Esophagus muscularis mucosa (tissue), 4 donors: ENCODE data around the gene ATOH1.

ENCODE experiments used
- CTCF ChIP-seq, 3 experiments: fragments of 200-600 bp in 2 of 3; fragments of 450-650 bp in 1 of 3; sonication (generic) in 2 of 3; IDR thresholded peaks; one replicate each; pipeline ENCODE4 v1.5.1; 2017 to 2019; ENCODE audit warnings: antibody characterized with exemption in 3 of 3, mild to moderate bottlenecking in 2 of 3, moderate library complexity in 1 of 3
- EP300 ChIP-seq: sonication (generic); formaldehyde crosslinking; IDR thresholded peaks from one replicate; pipeline ENCODE4 v1.6.1; 2017; ENCODE audit warnings: antibody characterized with exemption
- POLR2A ChIP-seq: fragments of 450-650 bp; IDR thresholded peaks from one replicate; pipeline ENCODE4 v1.6.1; 2017; ENCODE audit warnings: antibody characterized with exemption, moderate library complexity, mild to moderate bottlenecking, low read depth
- POLR2AphosphoS5 ChIP-seq, 2 donors: sonication (generic); formaldehyde crosslinking; IDR thresholded peaks; one replicate each; pipeline ENCODE4 v1.6.1; 2017; ENCODE audit warnings: antibody characterized with exemption in 2 of 2

DNA sequence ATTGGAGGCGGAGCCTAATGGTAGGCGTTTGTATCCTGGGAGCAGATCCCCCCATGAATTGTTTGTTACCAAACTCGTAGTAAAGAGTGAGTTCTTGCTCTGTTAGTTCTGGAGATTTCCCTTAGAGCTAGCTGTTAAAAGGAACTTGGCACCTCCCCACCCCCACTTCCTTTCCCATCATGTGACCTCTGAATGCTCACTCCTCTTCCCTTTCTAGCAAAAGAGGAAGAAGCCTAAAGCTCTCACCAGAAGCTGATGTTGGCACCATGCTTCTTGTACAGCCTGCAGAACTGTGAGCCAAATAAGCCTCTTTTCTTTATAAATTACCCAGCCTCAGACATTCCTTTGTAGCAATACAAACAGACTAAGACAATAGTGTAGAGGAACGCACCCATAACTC is 13.8 kb upstream of the ATOH1 start:
- TF ChIP-seq POLR2A (no peak), CTCF (IDR thresholded peaks at IDR 0.05) (no peak), POLR2AphosphoS5 (IDR thresholded peaks at IDR 0.05) (peak in 1 of 2 donors; percentile 19), EP300 (no peak)
